ENCODE measurements around the gene SLC2A4RG. TPM values are rescaled to one million over a fixed set of nuclear protein-coding genes. Genes with fewer than 3 reads are reported as not detected.

Gene SLC2A4RG
- total and polyA plus RNA-seq, 2 of the 13 experiments (the other 11 are each of a cell fraction or from before 2014, with no cell fraction given), result 91.4 to 95.9 TPM

DNA sequence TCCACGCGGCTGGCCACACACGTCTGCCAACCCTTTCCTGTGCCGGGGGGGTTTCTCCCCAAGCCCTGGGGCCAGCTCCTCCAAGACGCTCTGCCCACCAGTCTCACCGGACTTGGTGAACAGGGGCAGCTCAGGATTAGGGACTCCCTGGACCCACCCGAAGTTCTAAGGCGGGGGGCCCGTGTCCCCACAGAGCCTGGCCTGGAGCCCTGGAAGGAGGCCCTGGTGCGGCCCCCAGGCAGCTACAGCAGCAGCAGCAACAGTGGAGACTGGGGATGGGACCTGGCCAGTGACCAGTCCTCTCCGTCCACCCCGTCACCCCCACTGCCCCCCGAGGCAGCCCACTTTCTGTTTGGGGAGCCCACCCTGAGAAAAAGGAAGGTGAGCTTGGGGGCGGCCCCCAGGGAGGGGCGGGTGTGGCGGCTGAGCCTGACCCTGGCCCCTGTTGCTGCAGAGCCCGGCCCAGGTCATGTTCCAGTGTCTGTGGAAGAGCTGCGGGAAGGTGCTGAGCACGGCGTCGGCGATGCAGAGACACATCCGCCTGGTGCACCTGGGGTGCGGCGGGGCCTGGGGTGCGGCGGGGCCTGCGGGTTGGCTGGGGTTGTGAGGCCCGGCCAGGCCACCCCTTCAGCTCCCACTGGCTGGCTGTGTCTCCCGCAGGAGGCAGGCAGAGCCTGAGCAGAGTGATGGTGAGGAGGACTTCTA is 2.3 kb downstream of the SLC2A4RG start (continued):
- TF ChIP-seq CENPX (CRISPR knock-in tag; IDR thresholded peaks at IDR 0.05) (no peak), ZNF547 (CRISPR knock-in tag; IDR thresholded peaks at IDR 0.05) (peak; percentile 12; the same call in 1 of the 2 replicates), BHLHE40 (IDR thresholded peaks at IDR 0.05; ENCODE audit: low read length) (no peak), ZNF773 (CRISPR knock-in tag; IDR thresholded peaks at IDR 0.05; ENCODE audit: borderline replicate concordance) (0 out of 2 replicates have a peak, but pooled peaks have one; percentile 18), MED13 (CRISPR knock-in tag; IDR thresholded peaks at IDR 0.05) (0 out of 2 replicates have a peak, but pooled peaks have one; percentile 23), TMF1 (CRISPR knock-in tag; IDR thresholded peaks at IDR 0.05; ENCODE audit: low read depth) (no peak), SMAD9 (CRISPR knock-in tag; IDR thresholded peaks at IDR 0.05) (0 out of 2 replicates have a peak, but pooled peaks have one; percentile 13), ZNF329 (CRISPR knock-in tag; IDR thresholded peaks at IDR 0.05; ENCODE audit: low read depth) (no peak), SMARCC2 (IDR thresholded peaks at IDR 0.05) (no peak), ZNF83 (CRISPR knock-in tag; IDR thresholded peaks at IDR 0.05; ENCODE audit: borderline replicate concordance) (peak; percentile 56; the same call in 1 of the 2 replicates), HOXA3 (CRISPR knock-in tag; IDR thresholded peaks at IDR 0.05) (peak; percentile 16), EED (CRISPR knock-in tag; IDR thresholded peaks at IDR 0.05) (peak; percentile 86; the same call in 1 of the 2 replicates), ZNF747 (CRISPR knock-in tag; IDR thresholded peaks at IDR 0.05; ENCODE audit: borderline replicate concordance) (0 out of 2 replicates have a peak, but pooled peaks have one; percentile 42), SALL1 (CRISPR knock-in tag; IDR thresholded peaks at IDR 0.05) (0 out of 2 replicates have a peak, but pooled peaks have one; percentile 14), KDM2A (CRISPR knock-in tag; IDR thresholded peaks at IDR 0.05; ENCODE audit: borderline replicate concordance, low read depth) (no peak), THAP11 (CRISPR knock-in tag; IDR thresholded peaks at IDR 0.05) (no peak), ZMAT3 (CRISPR knock-in tag; conservative IDR thresholded peaks at IDR 0.05) (0 out of 2 replicates have a peak, but pooled peaks have one; percentile 2), SP5 (CRISPR knock-in tag; IDR thresholded peaks at IDR 0.05; ENCODE audit: borderline replicate concordance, low read depth) (no peak), RAD21 (CRISPR knock-in tag; IDR thresholded peaks at IDR 0.05) (0 out of 2 replicates have a peak, but pooled peaks have one; percentile 2), PPARG (CRISPR knock-in tag; conservative IDR thresholded peaks at IDR 0.05) (no peak)
- TF ChIP-seq, protein P1, sequence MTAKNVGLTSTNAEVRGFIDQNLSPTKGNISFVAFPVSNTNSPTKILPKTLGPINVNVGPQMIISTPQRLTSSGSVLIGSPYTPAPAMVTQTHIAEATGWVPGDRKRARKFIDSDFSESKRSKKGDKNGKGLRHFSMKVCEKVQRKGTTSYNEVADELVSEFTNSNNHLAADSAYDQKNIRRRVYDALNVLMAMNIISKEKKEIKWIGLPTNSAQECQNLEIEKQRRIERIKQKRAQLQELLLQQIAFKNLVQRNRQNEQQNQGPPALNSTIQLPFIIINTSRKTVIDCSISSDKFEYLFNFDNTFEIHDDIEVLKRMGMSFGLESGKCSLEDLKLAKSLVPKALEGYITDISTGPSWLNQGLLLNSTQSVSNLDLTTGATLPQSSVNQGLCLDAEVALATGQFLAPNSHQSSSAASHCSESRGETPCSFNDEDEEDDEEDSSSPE (CRISPR knock-in tag; IDR thresholded peaks at IDR 0.05), result no peak
- TF ChIP-seq, protein P2, sequence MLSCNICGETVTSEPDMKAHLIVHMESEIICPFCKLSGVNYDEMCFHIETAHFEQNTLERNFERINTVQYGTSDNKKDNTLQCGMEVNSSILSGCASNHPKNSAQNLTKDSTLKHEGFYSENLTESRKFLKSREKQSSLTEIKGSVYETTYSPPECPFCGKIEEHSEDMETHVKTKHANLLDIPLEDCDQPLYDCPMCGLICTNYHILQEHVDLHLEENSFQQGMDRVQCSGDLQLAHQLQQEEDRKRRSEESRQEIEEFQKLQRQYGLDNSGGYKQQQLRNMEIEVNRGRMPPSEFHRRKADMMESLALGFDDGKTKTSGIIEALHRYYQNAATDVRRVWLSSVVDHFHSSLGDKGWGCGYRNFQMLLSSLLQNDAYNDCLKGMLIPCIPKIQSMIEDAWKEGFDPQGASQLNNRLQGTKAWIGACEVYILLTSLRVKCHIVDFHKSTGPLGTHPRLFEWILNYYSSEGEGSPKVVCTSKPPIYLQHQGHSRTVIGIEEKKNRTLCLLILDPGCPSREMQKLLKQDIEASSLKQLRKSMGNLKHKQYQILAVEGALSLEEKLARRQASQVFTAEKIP (CRISPR knock-in tag; IDR thresholded peaks at IDR 0.05; ENCODE audit: borderline replicate concordance), result no peak
- TF ChIP-seq, protein P3, sequence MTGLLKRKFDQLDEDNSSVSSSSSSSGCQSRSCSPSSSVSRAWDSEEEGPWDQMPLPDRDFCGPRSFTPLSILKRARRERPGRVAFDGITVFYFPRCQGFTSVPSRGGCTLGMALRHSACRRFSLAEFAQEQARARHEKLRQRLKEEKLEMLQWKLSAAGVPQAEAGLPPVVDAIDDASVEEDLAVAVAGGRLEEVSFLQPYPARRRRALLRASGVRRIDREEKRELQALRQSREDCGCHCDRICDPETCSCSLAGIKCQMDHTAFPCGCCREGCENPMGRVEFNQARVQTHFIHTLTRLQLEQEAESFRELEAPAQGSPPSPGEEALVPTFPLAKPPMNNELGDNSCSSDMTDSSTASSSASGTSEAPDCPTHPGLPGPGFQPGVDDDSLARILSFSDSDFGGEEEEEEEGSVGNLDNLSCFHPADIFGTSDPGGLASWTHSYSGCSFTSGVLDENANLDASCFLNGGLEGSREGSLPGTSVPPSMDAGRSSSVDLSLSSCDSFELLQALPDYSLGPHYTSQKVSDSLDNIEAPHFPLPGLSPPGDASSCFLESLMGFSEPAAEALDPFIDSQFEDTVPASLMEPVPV (CRISPR knock-in tag; IDR thresholded peaks at IDR 0.05), result peak; percentile 30; the same call in 1 of the 2 replicates

Measured in HepG2 (cell line).